GM12875 (cell line): Measurements from ENCODE around the gene ADAMTSL3.
A peak's percentile ranks its signal among the peaks of the same experiment; 100 is the strongest.
"Not testable (repeated sequence)": the region's sequence is repeated elsewhere in the genome, so short reads cannot be mapped to it uniquely, and the experiment has no call there.

Experiments
- H3K4me3 ChIP-seq: one replicate; pipeline ENCODE4 v1.5.1; 2011; ENCODE audit warnings: low read depth, low read length, control low read depth
- TF ChIP-seq, protein P1 (sequence below): IDR thresholded peaks from 2 replicates; pipeline ENCODE4 v1.5.1; 2011; ENCODE audit warnings: low read depth, mild to moderate bottlenecking, control low read depth, inconsistent platforms, low read length, moderate library complexity, borderline replicate concordance; ENCODE audit not compliant: insufficient read depth

Gene ADAMTSL3

DNA sequence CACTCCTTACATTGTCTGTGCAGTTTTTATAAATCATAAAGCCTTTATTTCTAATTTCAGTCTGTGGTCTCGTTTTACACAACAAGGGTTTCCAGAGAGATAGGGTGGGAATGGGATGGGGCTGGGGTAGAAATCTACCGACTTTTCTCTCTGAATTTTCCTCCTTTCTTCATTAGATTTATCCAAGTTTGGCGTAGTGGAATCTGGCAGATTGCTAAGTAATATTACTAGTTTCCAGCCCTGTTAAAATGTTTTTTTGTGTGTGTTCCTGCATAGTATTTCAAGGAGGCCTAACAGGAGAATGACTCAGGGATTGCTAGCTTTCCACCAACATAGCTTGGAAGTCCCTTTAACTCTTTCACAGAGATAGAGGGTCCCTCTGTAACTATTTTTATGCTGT, 396.2 kb downstream of the ADAMTSL3 start:
- TF ChIP-seq, protein P1, sequence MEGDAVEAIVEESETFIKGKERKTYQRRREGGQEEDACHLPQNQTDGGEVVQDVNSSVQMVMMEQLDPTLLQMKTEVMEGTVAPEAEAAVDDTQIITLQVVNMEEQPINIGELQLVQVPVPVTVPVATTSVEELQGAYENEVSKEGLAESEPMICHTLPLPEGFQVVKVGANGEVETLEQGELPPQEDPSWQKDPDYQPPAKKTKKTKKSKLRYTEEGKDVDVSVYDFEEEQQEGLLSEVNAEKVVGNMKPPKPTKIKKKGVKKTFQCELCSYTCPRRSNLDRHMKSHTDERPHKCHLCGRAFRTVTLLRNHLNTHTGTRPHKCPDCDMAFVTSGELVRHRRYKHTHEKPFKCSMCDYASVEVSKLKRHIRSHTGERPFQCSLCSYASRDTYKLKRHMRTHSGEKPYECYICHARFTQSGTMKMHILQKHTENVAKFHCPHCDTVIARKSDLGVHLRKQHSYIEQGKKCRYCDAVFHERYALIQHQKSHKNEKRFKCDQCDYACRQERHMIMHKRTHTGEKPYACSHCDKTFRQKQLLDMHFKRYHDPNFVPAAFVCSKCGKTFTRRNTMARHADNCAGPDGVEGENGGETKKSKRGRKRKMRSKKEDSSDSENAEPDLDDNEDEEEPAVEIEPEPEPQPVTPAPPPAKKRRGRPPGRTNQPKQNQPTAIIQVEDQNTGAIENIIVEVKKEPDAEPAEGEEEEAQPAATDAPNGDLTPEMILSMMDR: no peak
- no peak overlapping the region for H3K4me3 ChIP-seq

DNA sequence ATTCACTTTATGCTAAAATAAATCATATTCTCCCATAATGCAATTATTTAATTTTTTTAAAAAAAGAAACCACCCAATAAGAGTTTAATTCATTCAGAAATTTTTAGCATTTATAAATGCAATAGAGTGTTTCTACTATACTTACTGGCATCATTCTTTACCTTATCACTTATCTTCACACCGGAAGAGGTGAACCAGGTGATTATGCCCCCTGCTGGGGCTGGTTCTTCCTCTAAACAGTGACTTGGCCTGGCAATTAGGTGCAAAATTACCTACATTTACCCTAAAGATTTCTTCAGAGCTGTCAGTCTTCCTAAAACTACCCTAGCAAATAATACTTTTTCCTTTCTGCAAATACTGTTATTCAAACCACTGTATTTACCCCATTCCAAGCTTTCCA, 397.2 kb downstream of the ADAMTSL3 start:
- not testable (repeated sequence) for H3K4me3 ChIP-seq

DNA sequence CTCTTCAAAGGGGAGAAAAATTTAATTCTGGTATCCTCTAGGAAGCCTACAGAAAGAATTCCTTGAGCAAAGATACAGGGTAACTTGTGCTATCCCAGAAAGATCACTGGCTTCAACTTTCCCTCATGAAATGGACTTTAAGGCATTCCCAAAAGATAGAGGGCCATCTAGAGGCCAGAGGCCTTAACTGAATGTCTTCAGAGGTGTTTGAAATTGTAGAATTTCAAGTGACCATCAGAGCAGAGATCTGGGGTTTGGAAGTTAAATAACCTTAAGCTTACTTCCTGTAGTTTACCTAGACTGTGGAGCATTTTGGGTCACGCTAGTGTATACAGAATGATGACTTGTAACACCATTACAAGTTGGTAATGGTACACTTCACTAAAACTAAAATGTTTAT, 400.6 kb downstream of the ADAMTSL3 start:
- not testable (repeated sequence) for H3K4me3 ChIP-seq

DNA sequence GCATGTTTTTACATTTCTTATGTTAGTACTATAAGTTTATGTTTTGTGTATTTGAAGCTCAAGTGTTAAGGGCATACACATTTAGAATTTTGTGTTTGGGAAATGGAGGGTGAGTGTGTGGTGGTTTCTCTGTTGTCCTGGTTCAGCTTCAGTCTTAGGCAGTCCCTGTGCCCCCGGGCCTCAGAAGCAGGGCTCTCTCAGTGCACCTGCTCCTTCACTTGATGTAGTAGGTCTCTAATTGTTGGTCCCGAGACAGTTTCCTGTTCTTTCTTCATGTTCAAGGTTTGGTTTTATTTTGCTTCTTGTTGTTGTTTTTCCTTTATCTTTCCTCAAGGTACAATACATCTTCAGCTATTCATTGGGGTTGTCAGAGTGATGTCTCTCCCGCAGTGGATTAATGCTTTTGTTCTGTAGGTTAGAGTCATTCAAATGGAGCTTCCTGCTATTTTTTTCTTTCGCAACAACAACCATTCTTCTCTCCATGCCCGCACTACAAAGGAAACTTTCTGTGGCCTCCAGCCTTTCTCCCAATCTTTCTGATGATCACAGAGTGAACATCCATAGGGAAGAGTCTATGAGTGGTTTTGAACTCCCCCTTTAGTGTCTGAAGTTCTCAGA, 403.9 kb downstream of the ADAMTSL3 start:
- TF ChIP-seq, protein P1: no peak
- H3K4me3 ChIP-seq: no peak overlapping the region

DNA sequence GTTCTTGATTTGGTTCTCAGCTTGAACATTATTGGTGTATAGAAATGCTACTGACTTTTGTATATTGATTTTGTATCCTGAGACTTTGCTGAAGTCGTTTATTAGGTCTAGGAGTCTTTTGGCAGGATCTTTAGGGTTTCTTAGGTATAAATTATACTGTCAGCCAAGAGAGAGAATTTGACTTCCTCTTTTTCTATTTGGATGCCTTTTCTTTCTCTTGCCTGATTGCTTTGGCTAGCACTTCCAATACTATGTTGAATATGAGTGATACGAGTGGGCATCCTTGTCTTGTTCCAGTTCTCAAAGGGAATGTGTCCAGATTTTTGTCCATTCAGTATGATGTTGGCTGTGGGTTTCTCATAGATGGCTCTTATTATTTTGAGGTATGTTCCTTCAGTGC, 409.8 kb downstream of the ADAMTSL3 start:
- H3K4me3 ChIP-seq: not testable (repeated sequence)

DNA sequence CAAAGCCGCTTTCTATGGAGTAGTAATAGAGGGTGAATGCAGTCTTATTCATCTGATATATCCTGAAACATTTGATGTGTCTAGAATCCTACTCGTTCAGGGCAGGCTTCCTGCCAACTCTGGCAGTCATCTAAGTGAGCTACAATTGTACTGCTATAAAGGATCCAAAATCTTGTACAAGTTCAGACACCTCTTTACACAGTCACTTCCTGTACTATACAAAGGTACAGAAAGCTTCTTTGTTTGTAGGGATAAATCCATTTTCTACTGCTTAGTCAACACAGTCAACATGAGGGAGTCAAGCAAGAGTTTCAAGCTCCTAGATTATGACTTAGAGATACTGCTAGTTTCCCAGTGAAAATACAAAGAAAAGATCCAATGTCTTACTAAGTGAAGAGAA, 414.8 kb downstream of the ADAMTSL3 start:
- not testable (repeated sequence) for H3K4me3 ChIP-seq

DNA sequence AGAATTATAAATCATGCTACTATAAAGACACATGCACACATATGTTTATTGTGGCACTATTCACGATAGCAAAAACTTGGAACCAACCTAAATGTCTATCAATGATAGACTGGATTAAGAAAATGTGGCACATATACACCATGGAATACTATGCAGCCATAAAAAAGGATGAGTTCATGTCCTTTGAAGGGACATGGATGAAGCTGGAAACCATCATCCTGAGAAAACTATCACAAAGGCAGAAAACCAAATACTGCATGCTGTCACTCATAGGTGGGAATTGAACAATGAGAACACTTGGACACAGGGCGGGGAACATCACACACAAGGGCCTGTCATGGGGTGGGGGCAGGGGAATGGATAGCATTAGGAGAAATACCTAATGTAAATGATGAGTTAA, 424.1 kb downstream of the ADAMTSL3 start:
- H3K4me3 ChIP-seq: not testable (repeated sequence)

DNA sequence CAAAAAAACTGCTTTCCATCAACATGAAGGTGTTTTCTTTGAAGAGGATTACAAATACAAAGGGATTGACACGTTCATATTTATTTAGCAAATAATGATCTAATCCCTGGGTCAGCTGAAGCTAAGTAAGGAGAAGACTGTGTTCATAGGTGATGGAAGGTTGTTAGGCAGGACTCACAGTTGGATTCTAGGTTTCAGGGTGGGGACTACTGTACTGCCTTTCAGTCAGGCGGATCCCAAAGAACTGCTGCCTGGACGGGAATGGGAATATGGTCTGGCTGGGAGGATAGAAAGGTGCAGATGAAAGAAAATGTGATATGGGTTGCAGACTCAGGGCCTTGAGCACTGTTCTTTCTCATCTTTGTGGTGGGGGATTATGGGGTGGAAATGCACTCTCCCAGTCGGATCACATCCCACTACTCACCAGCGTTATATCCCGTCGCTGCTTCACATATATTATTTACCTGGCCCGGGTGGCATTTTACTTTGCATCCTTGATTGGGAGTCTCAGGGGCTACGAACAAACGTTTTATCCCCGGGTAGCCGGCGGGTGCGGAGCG, 425.5 kb downstream of the ADAMTSL3 start:
- H3K4me3 ChIP-seq: peak overlapping the region; percentile 73

DNA sequence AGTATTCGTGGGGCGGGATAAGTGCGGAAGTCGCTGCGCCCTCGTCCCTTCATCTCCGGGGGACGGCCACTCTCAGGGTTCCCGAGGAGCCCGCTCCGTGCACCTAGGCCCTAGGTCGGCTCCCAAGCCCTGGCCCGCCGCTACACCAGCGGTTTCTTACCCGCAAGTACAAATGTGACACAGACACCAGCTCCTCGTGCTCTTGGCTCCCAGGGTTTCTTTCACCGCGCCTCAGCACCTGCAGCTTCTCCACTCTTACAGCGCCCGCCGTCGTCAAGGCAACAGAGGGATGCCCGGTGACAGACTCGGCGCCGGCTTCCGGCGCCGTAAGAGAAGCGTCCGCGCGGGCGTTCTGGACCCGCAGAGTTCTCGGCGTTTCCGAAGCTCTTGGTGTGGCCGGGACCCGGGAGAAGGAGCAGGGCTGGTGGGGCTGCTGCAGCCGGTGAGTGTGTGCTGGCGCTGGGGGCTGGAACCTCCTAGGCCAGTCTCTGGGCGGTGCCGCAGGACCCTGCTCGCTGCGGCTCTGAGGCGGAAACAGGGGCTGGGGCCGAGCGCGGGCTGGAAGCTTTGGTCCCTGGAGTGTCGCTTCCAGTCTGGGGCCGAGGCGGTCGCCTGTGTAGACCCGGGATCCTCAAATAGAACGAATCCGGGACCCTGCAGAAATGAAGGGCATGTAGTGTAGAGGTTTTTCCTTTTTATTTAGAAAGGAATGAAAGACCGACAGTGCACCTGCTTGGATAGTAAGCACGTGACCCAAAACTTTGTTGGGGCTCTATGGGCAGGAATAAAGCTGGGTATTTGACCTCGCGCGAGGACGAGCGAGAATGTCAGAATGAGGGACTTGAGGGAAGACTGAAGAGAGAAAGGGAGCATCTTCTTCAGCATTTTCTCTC, 426.2 kb downstream of the ADAMTSL3 start:
- peak overlapping the region; percentile 73 for H3K4me3 ChIP-seq
- TF ChIP-seq, protein P1: no peak

DNA sequence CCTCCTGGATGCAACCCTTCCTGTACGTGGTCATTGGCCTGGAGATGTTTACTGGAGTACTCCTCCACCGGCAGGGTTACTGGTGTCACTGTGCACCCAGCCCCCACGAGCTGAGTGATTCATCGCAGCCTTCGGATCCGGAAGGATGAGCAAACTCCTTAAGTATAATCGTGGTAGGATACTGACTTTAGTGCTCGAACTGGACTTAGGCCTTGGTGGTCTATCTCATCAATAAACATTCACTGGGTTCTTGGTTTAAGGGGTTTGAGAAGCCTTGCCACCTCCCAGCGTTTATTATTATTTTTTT, 426.8 kb downstream of the ADAMTSL3 start:
- H3K4me3 ChIP-seq: not testable (repeated sequence)

DNA sequence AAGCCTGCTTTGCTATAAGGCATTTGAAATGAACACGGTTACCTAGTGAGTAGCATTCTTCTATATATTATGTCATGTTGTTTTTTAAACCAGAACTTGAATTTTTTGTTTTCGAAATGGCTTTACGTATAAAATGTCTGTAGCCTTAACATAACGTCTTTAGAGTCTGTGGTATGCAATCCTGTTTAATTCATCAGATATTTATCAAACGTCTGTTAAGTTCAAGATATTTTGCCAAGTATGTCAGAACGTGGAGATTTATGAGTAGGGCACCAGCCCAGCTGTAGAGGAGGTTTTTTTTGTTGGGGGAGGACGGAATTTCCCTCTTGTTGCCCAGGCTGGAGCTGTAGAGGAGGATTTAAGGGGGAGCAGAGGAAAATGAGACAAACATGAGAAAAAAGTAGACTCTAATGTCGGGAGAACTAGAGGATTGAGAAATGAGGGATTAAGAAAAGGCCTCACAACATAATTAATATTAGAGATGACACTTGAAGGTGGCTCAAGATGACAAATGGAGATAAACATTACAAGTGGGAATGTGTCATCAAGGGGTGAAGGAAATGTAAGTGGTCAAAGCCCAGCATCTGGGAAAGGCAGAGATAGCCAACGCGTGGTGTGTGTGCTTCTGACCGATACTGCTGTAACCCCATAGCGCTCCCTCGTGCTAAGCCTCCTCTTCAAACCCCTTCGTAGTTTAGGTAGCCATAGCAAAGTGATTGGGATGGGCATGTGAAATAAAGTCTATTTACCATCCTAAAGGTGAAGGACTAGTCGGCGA, 427.7 kb downstream of the ADAMTSL3 start:
- TF ChIP-seq, protein P1: no peak
- no peak overlapping the region for H3K4me3 ChIP-seq
